ENCODE results near the gene AUH.

The AUH gene

GRCh38 chr9:91245431-91246313, 116.0 kb downstream of the AUH start:
- H3K4me3 ChIP-seq (ENCODE audit: low read length), result no peak overlapping the region
- WGBS, result 76% methylated on average over 8 of the region's 8 CpGs
- peaks cover 18% of the 10 kb centered on the region; the same call in 1 of the 2 replicates for H3K4me1 ChIP-seq (ENCODE audit: insufficient read depth, low read length)
- no peaks in the 10 kb centered on the region for H3K36me3 ChIP-seq (ENCODE audit: insufficient read depth, low read length)
- no peak overlapping the region; the same call in 1 of the 2 replicates for H3K9ac ChIP-seq (ENCODE audit: low read depth, low read length)
- no peak overlapping the region for H3K27ac ChIP-seq (ENCODE audit: low read depth, low read length)
- no peaks in the 10 kb centered on the region for H3K9me3 ChIP-seq (ENCODE audit: insufficient read depth, low read depth, low read length)
- H3K27me3 ChIP-seq (ENCODE audit: insufficient read depth, low read length), result no peaks in the 10 kb centered on the region

DNA sequence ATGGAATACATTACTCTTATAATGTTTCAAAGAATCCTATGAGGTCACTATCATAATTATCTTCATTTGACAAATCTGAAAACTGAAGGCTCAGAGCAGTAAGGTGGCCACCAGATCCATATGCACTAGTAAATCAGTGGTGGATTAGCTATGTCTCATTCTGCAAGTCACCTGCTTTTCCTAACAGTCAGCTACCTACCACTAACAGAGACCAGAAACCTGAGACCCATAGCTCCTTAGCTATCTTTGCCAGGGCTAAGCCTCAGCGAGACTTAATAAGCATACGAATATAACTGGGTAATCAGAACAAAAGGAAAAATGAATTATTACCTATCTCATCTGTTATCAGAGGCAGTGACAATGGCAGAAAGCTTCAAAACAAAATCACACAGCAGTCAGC, 118.7 kb downstream of the AUH start:
- no peak overlapping the region for H3K27ac ChIP-seq (ENCODE audit: low read depth, low read length)
- WGBS, result 82% methylated on average over 2 of the region's 2 CpGs
- no peak overlapping the region for H3K9ac ChIP-seq (ENCODE audit: low read depth, low read length)
- H3K4me1 ChIP-seq (ENCODE audit: insufficient read depth, low read length), result peaks cover 18% of the 10 kb centered on the region; the same call in 1 of the 2 replicates
- no peaks in the 10 kb centered on the region for H3K27me3 ChIP-seq (ENCODE audit: insufficient read depth, low read length)
- no peaks in the 10 kb centered on the region for H3K36me3 ChIP-seq (ENCODE audit: insufficient read depth, low read length)
- H3K4me3 ChIP-seq (ENCODE audit: low read length), result no peak overlapping the region
- H3K9me3 ChIP-seq (ENCODE audit: insufficient read depth, low read depth, low read length), result no peaks in the 10 kb centered on the region

- H3K9me3 ChIP-seq (ENCODE audit: insufficient read depth, low read depth, low read length), result no peaks in the 10 kb centered on the region
- H3K9ac ChIP-seq (ENCODE audit: low read depth, low read length), result no peak overlapping the region
- no peak overlapping the region for H3K4me3 ChIP-seq (ENCODE audit: low read length)
- H3K4me1 ChIP-seq (ENCODE audit: insufficient read depth, low read length), result peaks cover 12% of the 10 kb centered on the region; the same call in 1 of the 2 replicates
- no peak overlapping the region for H3K27ac ChIP-seq (ENCODE audit: low read depth, low read length)
- no peaks in the 10 kb centered on the region for H3K36me3 ChIP-seq (ENCODE audit: insufficient read depth, low read length)
- H3K27me3 ChIP-seq (ENCODE audit: insufficient read depth, low read length), result no peaks in the 10 kb centered on the region
- 94% methylated on average over 4 of the region's 4 CpGs for WGBS
Measured at GRCh38 chr9:91241909-91242308, 119.8 kb downstream of the AUH start.

DNA sequence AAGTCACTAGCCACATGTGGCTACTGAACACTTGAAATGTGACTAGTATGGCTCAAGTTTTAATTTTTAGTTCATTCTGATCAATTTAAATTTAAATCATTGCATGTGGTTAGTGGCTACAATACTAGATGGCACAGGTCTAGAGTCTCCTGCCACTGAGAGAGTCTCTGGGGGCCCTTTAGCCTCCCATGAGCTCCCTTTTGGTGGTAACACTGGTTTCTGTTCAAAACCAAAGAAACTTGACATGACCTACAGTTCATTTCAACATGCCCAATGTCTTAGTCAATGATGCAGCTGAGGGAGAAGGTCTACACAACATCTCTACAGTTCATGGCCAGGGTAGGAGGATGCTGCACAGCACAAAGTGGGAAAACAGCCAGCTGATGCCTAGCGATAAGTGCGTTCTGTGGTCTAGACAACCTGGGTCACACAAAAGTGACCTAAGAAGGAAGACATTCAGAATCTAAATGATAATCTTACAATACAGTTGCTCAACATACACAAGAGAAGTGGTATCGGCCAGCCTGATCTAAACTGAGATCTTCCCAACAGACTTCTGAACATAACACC, 121.0 kb downstream of the AUH start:
- WGBS, result 97% methylated on average over 3 of the region's 3 CpGs
- Histone ChIP-seq H3K4me1 (ENCODE audit: insufficient read depth, low read length) (no peaks in the 10 kb centered on the region; the same call in 1 of the 2 replicates), H3K27ac (ENCODE audit: low read depth, low read length) (no peak overlapping the region), H3K9ac (ENCODE audit: low read depth, low read length) (no peak overlapping the region), H3K9me3 (ENCODE audit: insufficient read depth, low read depth, low read length) (no peaks in the 10 kb centered on the region), H3K4me3 (ENCODE audit: low read length) (no peak overlapping the region), H3K27me3 (ENCODE audit: insufficient read depth, low read length) (no peaks in the 10 kb centered on the region), H3K36me3 (ENCODE audit: insufficient read depth, low read length) (no peaks in the 10 kb centered on the region)

- Histone ChIP-seq H3K9me3 (ENCODE audit: insufficient read depth, low read depth, low read length) (no peaks in the 10 kb centered on the region), H3K9ac (ENCODE audit: low read depth, low read length) (no peak overlapping the region), H3K4me1 (ENCODE audit: insufficient read depth, low read length) (no peaks in the 10 kb centered on the region), H3K4me3 (ENCODE audit: low read length) (no peak overlapping the region), H3K27ac (ENCODE audit: low read depth, low read length) (no peak overlapping the region), H3K27me3 (ENCODE audit: insufficient read depth, low read length) (no peaks in the 10 kb centered on the region), H3K36me3 (ENCODE audit: insufficient read depth, low read length) (no peaks in the 10 kb centered on the region)
- 95% methylated on average over 4 of the region's 5 CpGs for WGBS
Measured at GRCh38 chr9:91239367-91240111, 122.2 kb downstream of the AUH start.

- Histone ChIP-seq H3K4me3 (ENCODE audit: low read length) (no peak overlapping the region), H3K36me3 (ENCODE audit: insufficient read depth, low read length) (no peaks in the 10 kb centered on the region), H3K4me1 (ENCODE audit: insufficient read depth, low read length) (no peaks in the 10 kb centered on the region), H3K9me3 (ENCODE audit: insufficient read depth, low read depth, low read length) (no peaks in the 10 kb centered on the region), H3K27me3 (ENCODE audit: insufficient read depth, low read length) (no peaks in the 10 kb centered on the region), H3K27ac (ENCODE audit: low read depth, low read length) (no peak overlapping the region), H3K9ac (ENCODE audit: low read depth, low read length) (no peak overlapping the region)
- no CpG with 5 or more reads among the region's 2 CpGs for WGBS
Measured at GRCh38 chr9:91234523-91234922, 127.2 kb downstream of the AUH start.

GRCh38 chr9:91231619-91232018, 130.1 kb downstream of the AUH start:
- no peaks in the 10 kb centered on the region for H3K9me3 ChIP-seq (ENCODE audit: insufficient read depth, low read depth, low read length)
- no peak overlapping the region for H3K27ac ChIP-seq (ENCODE audit: low read depth, low read length)
- no peaks in the 10 kb centered on the region for H3K4me1 ChIP-seq (ENCODE audit: insufficient read depth, low read length)
- no peak overlapping the region for H3K9ac ChIP-seq (ENCODE audit: low read depth, low read length)
- H3K4me3 ChIP-seq (ENCODE audit: low read length), result no peak overlapping the region
- no peaks in the 10 kb centered on the region for H3K27me3 ChIP-seq (ENCODE audit: insufficient read depth, low read length)
- no peaks in the 10 kb centered on the region for H3K36me3 ChIP-seq (ENCODE audit: insufficient read depth, low read length)
- 100% methylated on average over 1 of the region's 2 CpGs for WGBS

GRCh38 chr9:91223000-91223399, 138.7 kb downstream of the AUH start:
- Histone ChIP-seq H3K4me1 (ENCODE audit: insufficient read depth, low read length) (no peaks in the 10 kb centered on the region), H3K27me3 (ENCODE audit: insufficient read depth, low read length) (no peaks in the 10 kb centered on the region), H3K9me3 (ENCODE audit: insufficient read depth, low read depth, low read length) (no peaks in the 10 kb centered on the region), H3K36me3 (ENCODE audit: insufficient read depth, low read length) (peaks cover 17% of the 10 kb centered on the region), H3K9ac (ENCODE audit: low read depth, low read length) (no peak overlapping the region), H3K27ac (ENCODE audit: low read depth, low read length) (no peak overlapping the region), H3K4me3 (ENCODE audit: low read length) (no peak overlapping the region)
- 92% methylated on average over 5 of the region's 5 CpGs for WGBS

DNA sequence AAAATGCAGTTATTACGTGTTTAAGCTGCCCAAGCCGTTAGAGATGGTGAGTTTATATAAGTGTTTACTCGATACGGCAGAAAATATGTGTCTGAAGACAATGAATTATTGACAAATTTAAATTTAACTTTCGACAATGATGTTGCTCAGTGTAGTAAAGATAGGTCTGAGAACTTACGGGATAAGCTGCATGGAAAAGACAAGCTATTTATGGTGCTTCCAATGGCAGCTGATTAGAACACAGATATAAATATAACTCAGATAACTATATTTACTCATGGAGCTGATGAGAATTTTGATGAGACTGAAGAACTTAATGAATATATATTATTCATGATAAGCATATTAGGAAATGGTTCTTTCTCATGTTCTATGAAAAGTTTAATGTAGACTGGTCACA, 139.3 kb downstream of the AUH start:
- Histone ChIP-seq H3K9ac (ENCODE audit: low read depth, low read length) (no peak overlapping the region), H3K36me3 (ENCODE audit: insufficient read depth, low read length) (peaks cover 17% of the 10 kb centered on the region), H3K27ac (ENCODE audit: low read depth, low read length) (no peak overlapping the region), H3K9me3 (ENCODE audit: insufficient read depth, low read depth, low read length) (no peaks in the 10 kb centered on the region), H3K4me3 (ENCODE audit: low read length) (no peak overlapping the region), H3K4me1 (ENCODE audit: insufficient read depth, low read length) (peaks cover 3% of the 10 kb centered on the region), H3K27me3 (ENCODE audit: insufficient read depth, low read length) (no peaks in the 10 kb centered on the region)
- 96% methylated on average over 6 of the region's 6 CpGs for WGBS

DNA sequence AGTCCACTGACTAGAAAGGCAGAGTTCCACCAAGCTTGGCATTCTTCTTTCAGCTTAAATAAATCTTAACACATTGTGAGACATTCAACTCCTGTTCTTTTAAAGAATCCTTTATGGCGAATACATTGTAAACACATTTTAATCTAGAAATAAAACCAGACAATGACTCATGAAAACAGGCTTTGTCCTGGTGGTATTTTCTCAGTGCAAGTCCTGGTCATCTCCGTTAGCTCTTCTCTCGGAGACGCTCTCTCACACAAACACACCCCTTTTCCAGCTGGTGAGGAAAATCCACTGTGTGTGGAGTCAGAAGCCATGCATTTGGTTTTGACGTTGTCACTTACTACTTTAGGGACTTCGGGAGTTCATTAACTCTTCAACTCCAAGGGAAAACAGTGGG, 140.4 kb downstream of the AUH start:
- Histone ChIP-seq H3K27ac (ENCODE audit: low read depth, low read length) (no peak overlapping the region), H3K36me3 (ENCODE audit: insufficient read depth, low read length) (peaks cover 17% of the 10 kb centered on the region), H3K9ac (ENCODE audit: low read depth, low read length) (no peak overlapping the region), H3K4me3 (ENCODE audit: low read length) (no peak overlapping the region), H3K27me3 (ENCODE audit: insufficient read depth, low read length) (no peaks in the 10 kb centered on the region), H3K9me3 (ENCODE audit: insufficient read depth, low read depth, low read length) (no peaks in the 10 kb centered on the region), H3K4me1 (ENCODE audit: insufficient read depth, low read length) (peaks cover 9% of the 10 kb centered on the region)
- WGBS, result 98% methylated on average over 6 of the region's 6 CpGs

- no peaks in the 10 kb centered on the region for H3K9me3 ChIP-seq (ENCODE audit: insufficient read depth, low read depth, low read length)
Measured at GRCh38 chr9:91220491-91221135, 141.1 kb downstream of the AUH start.

More at GRCh38 chr9:91220491-91221135, 141.1 kb downstream of the AUH start:
- Histone ChIP-seq H3K27ac (ENCODE audit: low read depth, low read length) (no peak overlapping the region), H3K4me3 (ENCODE audit: low read length) (no peak overlapping the region), H3K36me3 (ENCODE audit: insufficient read depth, low read length) (peaks cover 17% of the 10 kb centered on the region), H3K27me3 (ENCODE audit: insufficient read depth, low read length) (no peaks in the 10 kb centered on the region), H3K9ac (ENCODE audit: low read depth, low read length) (no peak overlapping the region), H3K4me1 (ENCODE audit: insufficient read depth, low read length) (peaks cover 9% of the 10 kb centered on the region)
- 95% methylated on average over 12 of the region's 12 CpGs for WGBS

Data from HUES64 (cell line).